BLaER1 (cell line): ENCODE measurements around the gene NACC2.
"Not testable (repeated sequence)": the region's sequence is repeated elsewhere in the genome, so short reads cannot be mapped to it uniquely, and the experiment has no call there.

Source experiments
- H3K27ac ChIP-seq: shearing (Covaris generic); formaldehyde crosslinking; 2 replicates; pipeline ENCODE4 v1.8.1; 2022
- H3K27me3 ChIP-seq: shearing (Covaris generic); formaldehyde crosslinking; 2 replicates; pipeline ENCODE4 v1.8.1; 2022
- H3K36me3 ChIP-seq: shearing (Covaris generic); formaldehyde crosslinking; 2 replicates; pipeline ENCODE4 v1.8.1; 2022
- H3K4me1 ChIP-seq: shearing (Covaris generic); formaldehyde crosslinking; 2 replicates; pipeline ENCODE4 v1.8.1; 2022
- H3K4me2 ChIP-seq: shearing (Covaris generic); formaldehyde crosslinking; 2 replicates; pipeline ENCODE4 v1.8.1; 2022
- H3K4me3 ChIP-seq: shearing (Covaris generic); formaldehyde crosslinking; 2 replicates; pipeline ENCODE4 v1.8.1; 2022
- H3K9ac ChIP-seq: shearing (Covaris generic); formaldehyde crosslinking; 2 replicates; pipeline ENCODE4 v1.8.1; 2022
- H3K9me3 ChIP-seq: shearing (Covaris generic); formaldehyde crosslinking; 2 replicates; pipeline ENCODE4 v1.8.1; 2022
- H4K20me1 ChIP-seq: shearing (Covaris generic); formaldehyde crosslinking; 2 replicates; pipeline ENCODE4 v1.8.1; 2022
- Cebpa-rat ChIP-seq: shearing (Covaris generic); IDR thresholded peaks from 2 replicates; pipeline ENCODE4 v1.8.1; 2022

The NACC2 gene

GRCh38 chr9:135974220-135974573 is 120.9 kb downstream of the NACC2 start:
- Histone ChIP-seq H3K9me3 (no peaks in the 10 kb centered on the region), H3K4me1 (peaks cover 60% of the 10 kb centered on the region), H4K20me1 (no peaks in the 10 kb centered on the region), H3K27ac (0 out of 2 replicates have a peak overlapping the region, but pooled peaks have one; percentile 8), H3K27me3 (no peaks in the 10 kb centered on the region), H3K9ac (no peak overlapping the region), H3K4me2 (peak overlapping the region; percentile 67), H3K36me3 (no peaks in the 10 kb centered on the region), H3K4me3 (no peak overlapping the region)
- TF ChIP-seq Cebpa-rat = no peak

- no peaks in the 10 kb centered on the region for H3K27me3 ChIP-seq
- H4K20me1 ChIP-seq = no peaks in the 10 kb centered on the region
- no peak for TF ChIP-seq Cebpa-rat
- H3K9ac ChIP-seq = no peak overlapping the region
- peak overlapping the region; percentile 67 for H3K4me2 ChIP-seq
- peaks cover 60% of the 10 kb centered on the region for H3K4me1 ChIP-seq
- no peaks in the 10 kb centered on the region for H3K36me3 ChIP-seq
- H3K27ac ChIP-seq = 0 out of 2 replicates have a peak overlapping the region, but pooled peaks have one; percentile 8
- H3K9me3 ChIP-seq = no peaks in the 10 kb centered on the region
- no peak overlapping the region for H3K4me3 ChIP-seq
Measured at GRCh38 chr9:135973277-135974219, 121.5 kb downstream of the NACC2 start.

- peaks cover 68% of the 10 kb centered on the region for H3K4me1 ChIP-seq
- H4K20me1 ChIP-seq = no peaks in the 10 kb centered on the region
- H3K27ac ChIP-seq = no peak overlapping the region
- no peak overlapping the region for H3K4me3 ChIP-seq
- H3K36me3 ChIP-seq = no peaks in the 10 kb centered on the region
- no peak overlapping the region for H3K4me2 ChIP-seq
- TF ChIP-seq Cebpa-rat = no peak
- H3K9ac ChIP-seq = no peak overlapping the region
- no peaks in the 10 kb centered on the region for H3K9me3 ChIP-seq
- no peaks in the 10 kb centered on the region for H3K27me3 ChIP-seq
Measured at GRCh38 chr9:135971892-135972291, 123.2 kb downstream of the NACC2 start.

- TF ChIP-seq Cebpa-rat = no peak
- H3K9me3 ChIP-seq = no peaks in the 10 kb centered on the region
- no peak overlapping the region for H3K4me2 ChIP-seq
- H4K20me1 ChIP-seq = no peaks in the 10 kb centered on the region
- H3K36me3 ChIP-seq = no peaks in the 10 kb centered on the region
- H3K27ac ChIP-seq = no peak overlapping the region
- H3K9ac ChIP-seq = no peak overlapping the region
- H3K4me1 ChIP-seq = peaks cover 67% of the 10 kb centered on the region
- H3K27me3 ChIP-seq = no peaks in the 10 kb centered on the region
- H3K4me3 ChIP-seq = no peak overlapping the region
Measured at GRCh38 chr9:135971111-135971766, 123.8 kb downstream of the NACC2 start.

- no peak overlapping the region for H3K27ac ChIP-seq
- H3K27me3 ChIP-seq = no peaks in the 10 kb centered on the region
- no peaks in the 10 kb centered on the region for H3K36me3 ChIP-seq
- H4K20me1 ChIP-seq = no peaks in the 10 kb centered on the region
- H3K9ac ChIP-seq = no peak overlapping the region
- peaks cover 69% of the 10 kb centered on the region for H3K4me1 ChIP-seq
- no peaks in the 10 kb centered on the region for H3K9me3 ChIP-seq
- no peak overlapping the region for H3K4me2 ChIP-seq
- H3K4me3 ChIP-seq = no peak overlapping the region
- no peak for TF ChIP-seq Cebpa-rat
Measured at GRCh38 chr9:135970128-135970815, 124.8 kb downstream of the NACC2 start.

- no peak overlapping the region for H3K9ac ChIP-seq
- peak overlapping the region; percentile 76 for H3K4me2 ChIP-seq
- H3K9me3 ChIP-seq = no peaks in the 10 kb centered on the region
Measured at GRCh38 chr9:135969064-135969683, 125.9 kb downstream of the NACC2 start.

GRCh38 chr9:135968601-135969000 is 126.5 kb downstream of the NACC2 start:
- no peak for TF ChIP-seq Cebpa-rat
- Histone ChIP-seq H3K9ac (peak overlapping the region; percentile 16; the same call in 1 of the 2 replicates), H3K36me3 (no peaks in the 10 kb centered on the region), H3K27ac (no peak overlapping the region), H3K27me3 (no peaks in the 10 kb centered on the region), H3K9me3 (no peaks in the 10 kb centered on the region), H3K4me2 (peak overlapping the region; percentile 76), H4K20me1 (no peaks in the 10 kb centered on the region), H3K4me1 (peaks cover 73% of the 10 kb centered on the region), H3K4me3 (no peak overlapping the region)

More at GRCh38 chr9:135969064-135969683, 125.9 kb downstream of the NACC2 start:
- Histone ChIP-seq H3K36me3 (no peaks in the 10 kb centered on the region), H3K4me3 (no peak overlapping the region), H3K27me3 (no peaks in the 10 kb centered on the region), H3K4me1 (peaks cover 73% of the 10 kb centered on the region), H4K20me1 (no peaks in the 10 kb centered on the region), H3K27ac (no peak overlapping the region)
- TF ChIP-seq Cebpa-rat = no peak

- Histone ChIP-seq H3K4me3 (no peak overlapping the region), H3K27me3 (no peaks in the 10 kb centered on the region), H3K4me2 (peak overlapping the region; percentile 76), H3K36me3 (no peaks in the 10 kb centered on the region), H3K4me1 (peaks cover 73% of the 10 kb centered on the region), H3K27ac (no peak overlapping the region), H3K9ac (peak overlapping the region; percentile 16; the same call in 1 of the 2 replicates), H3K9me3 (no peaks in the 10 kb centered on the region), H4K20me1 (no peaks in the 10 kb centered on the region)
- no peak for TF ChIP-seq Cebpa-rat
Measured at GRCh38 chr9:135968083-135968476, 127.0 kb downstream of the NACC2 start.

- H4K20me1 ChIP-seq, H3K9ac ChIP-seq, H3K4me3 ChIP-seq, H3K9me3 ChIP-seq, H3K36me3 ChIP-seq, H3K27me3 ChIP-seq: not testable (repeated sequence)
- Histone ChIP-seq H3K4me1 (peaks cover 79% of the 10 kb centered on the region), H3K27ac (peak overlapping the region; percentile 47; the same call in 1 of the 2 replicates), H3K4me2 (peak overlapping the region; percentile 76)
Measured at GRCh38 chr9:135966916-135967260, 128.2 kb downstream of the NACC2 start.
